ENCODE results near the gene SEMA3G. TPM values are rescaled to one million over a fixed set of nuclear protein-coding genes. Genes with fewer than 3 reads are reported as not detected.

SEMA3G gene
- polyA plus RNA-seq, 2 of the 4 experiments (the other 2 are of a cell fraction): 0.08 to 0.13 TPM

DNA sequence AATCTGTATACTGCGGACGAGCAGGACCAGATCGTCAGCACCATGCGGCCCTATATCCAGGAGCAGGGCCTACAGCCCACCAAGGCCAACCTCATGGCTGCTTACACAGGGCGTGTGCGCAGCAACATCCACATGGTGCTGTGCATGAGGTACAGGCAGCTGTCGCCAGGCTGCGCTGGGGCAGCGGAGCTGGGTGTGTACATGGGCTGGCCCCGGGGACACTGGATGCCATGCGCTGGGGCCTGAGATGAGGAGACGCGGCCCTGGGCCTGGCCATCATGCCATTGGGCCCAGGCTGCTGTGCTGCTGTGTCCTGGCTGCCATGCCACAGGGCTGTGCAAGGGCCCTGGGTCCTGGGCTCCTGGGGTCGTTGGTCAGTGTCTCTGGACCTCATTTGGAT lies 61.5 kb downstream of the SEMA3G start:
- ATAC-seq (no peak), DNase-seq (ENCODE audit: low read depth in 1 of 2, low spot score in 1 of 2) (no peak), FAIRE-seq (no peak)
- Histone ChIP-seq H3K4me1 (no peaks in the 10 kb centered on the region), H3K9me3 (no peaks in the 10 kb centered on the region), H3K4me2 (no peak overlapping the region), H3K4me3 (no peak overlapping the region), H3K27ac (no peak overlapping the region)
- 79% methylated on average over 4 of the region's 14 CpGs for WGBS (ENCODE audit: missing lambda C conversion rate)
- POLR2A ChIA-PET: no interaction called here
- TF ChIP-seq HDAC2 (IDR thresholded peaks at IDR 0.05) (no peak), MYC (IDR thresholded peaks at IDR 0.05; ENCODE audit: borderline replicate concordance, low read length) (no peak), NR3C1 (IDR thresholded peaks at IDR 0.05) (no peak), ELK1 (IDR thresholded peaks at IDR 0.05; ENCODE audit: low read depth, low read length) (no peak), HEYL (CRISPR knock-in tag; IDR thresholded peaks at IDR 0.05) (no peak), EHMT2 (IDR thresholded peaks at IDR 0.05; ENCODE audit: low read depth) (no peak), FOSB (CRISPR knock-in tag; IDR thresholded peaks at IDR 0.05) (no peak), CEBPB (IDR thresholded peaks at IDR 0.05) (no peak), MAFK (IDR thresholded peaks at IDR 0.05; ENCODE audit: partially characterized antibody) (no peak), FOXS1 (CRISPR knock-in tag; IDR thresholded peaks at IDR 0.05) (no peak), JUNB (IDR thresholded peaks at IDR 0.05) (no peak)
- TF ChIP-seq, protein P1, sequence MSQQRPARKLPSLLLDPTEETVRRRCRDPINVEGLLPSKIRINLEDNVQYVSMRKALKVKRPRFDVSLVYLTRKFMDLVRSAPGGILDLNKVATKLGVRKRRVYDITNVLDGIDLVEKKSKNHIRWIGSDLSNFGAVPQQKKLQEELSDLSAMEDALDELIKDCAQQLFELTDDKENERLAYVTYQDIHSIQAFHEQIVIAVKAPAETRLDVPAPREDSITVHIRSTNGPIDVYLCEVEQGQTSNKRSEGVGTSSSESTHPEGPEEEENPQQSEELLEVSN (IDR thresholded peaks at IDR 0.05; ENCODE audit: borderline replicate concordance, low read depth): no peak
- CTCF ChIA-PET: interaction anchor here (0.5 to 1.9 kb wide), 5 partner anchors 10 to 44 kb away, joined by 3 to 7 read pairs (median 3); no protein-coding TSS in a partner anchor

Other genes starting within 250 kb of the SEMA3G start
- gene ALAS1, start 246.9 kb downstream of the SEMA3G start, polyA plus RNA-seq (2011; rRNA removed): 59.7 and 63.7 TPM in 2 replicates
- 50.5 to 56.8 TPM (median 53.9 TPM) in 3 replicates for gene ALAS1, start 246.9 kb downstream of the SEMA3G start, polyA plus RNA-seq (2017; fragmentation: RNase III; extraction: RNeasy Plus Mini Kit Qiagen cat#74134 plus additional on column Dnase treatment)
- gene TLR9, start 219.5 kb downstream of the SEMA3G start, polyA plus RNA-seq (2011; rRNA removed): 0.04 and 0.12 TPM in 2 replicates
- gene TLR9, start 219.5 kb downstream of the SEMA3G start, polyA plus RNA-seq (2017; fragmentation: RNase III; extraction: RNeasy Plus Mini Kit Qiagen cat#74134 plus additional on column Dnase treatment): not detected in 3 replicates
- gene TWF2, start 205.9 kb downstream of the SEMA3G start, polyA plus RNA-seq (2011; rRNA removed): 36.8 and 46.3 TPM in 2 replicates
- 50.5 to 55.4 TPM (median 53.6 TPM) in 3 replicates for gene TWF2, start 205.9 kb downstream of the SEMA3G start, polyA plus RNA-seq (2017; fragmentation: RNase III; extraction: RNeasy Plus Mini Kit Qiagen cat#74134 plus additional on column Dnase treatment)
- gene PPM1M, start 199.3 kb downstream of the SEMA3G start, polyA plus RNA-seq (2011; rRNA removed): 6.3 and 8.8 TPM in 2 replicates
- gene PPM1M, start 199.3 kb downstream of the SEMA3G start, polyA plus RNA-seq (2017; fragmentation: RNase III; extraction: RNeasy Plus Mini Kit Qiagen cat#74134 plus additional on column Dnase treatment): 5.8 to 8.0 TPM (median 5.9 TPM) in 3 replicates
- 52.7 and 58.5 TPM in 2 replicates for gene WDR82, start 166.5 kb downstream of the SEMA3G start, polyA plus RNA-seq (2011; rRNA removed)
- gene WDR82, start 166.5 kb downstream of the SEMA3G start, polyA plus RNA-seq (2017; fragmentation: RNase III; extraction: RNeasy Plus Mini Kit Qiagen cat#74134 plus additional on column Dnase treatment): 50.6 to 53.8 TPM (median 52.4 TPM) in 3 replicates
- 4.4 and 5.7 TPM in 2 replicates for gene GLYCTK, start 157.3 kb downstream of the SEMA3G start, polyA plus RNA-seq (2011; rRNA removed)
- 4.6 to 5.1 TPM (median 4.9 TPM) in 3 replicates for gene GLYCTK, start 157.3 kb downstream of the SEMA3G start, polyA plus RNA-seq (2017; fragmentation: RNase III; extraction: RNeasy Plus Mini Kit Qiagen cat#74134 plus additional on column Dnase treatment)
- 1.6 and 2.9 TPM in 2 replicates for gene DNAH1, start 128.8 kb downstream of the SEMA3G start, polyA plus RNA-seq (2011; rRNA removed)
- 0.63 to 0.88 TPM (median 0.65 TPM) in 3 replicates for gene DNAH1, start 128.8 kb downstream of the SEMA3G start, polyA plus RNA-seq (2017; fragmentation: RNase III; extraction: RNeasy Plus Mini Kit Qiagen cat#74134 plus additional on column Dnase treatment)
- gene BAP1, start 35.1 kb downstream of the SEMA3G start, polyA plus RNA-seq (2011; rRNA removed): 32.7 and 36.0 TPM in 2 replicates
- gene BAP1, start 35.1 kb downstream of the SEMA3G start, polyA plus RNA-seq (2017; fragmentation: RNase III; extraction: RNeasy Plus Mini Kit Qiagen cat#74134 plus additional on column Dnase treatment): 33.3 to 39.4 TPM (median 38.1 TPM) in 3 replicates
- 4.0 and 6.0 TPM in 2 replicates for gene PHF7, start 34.4 kb downstream of the SEMA3G start, polyA plus RNA-seq (2011; rRNA removed)
- 2.7 to 3.8 TPM (median 3.0 TPM) in 3 replicates for gene PHF7, start 34.4 kb downstream of the SEMA3G start, polyA plus RNA-seq (2017; fragmentation: RNase III; extraction: RNeasy Plus Mini Kit Qiagen cat#74134 plus additional on column Dnase treatment)
- gene TNNC1, start 8.9 kb upstream of the SEMA3G start, polyA plus RNA-seq (2011; rRNA removed): 2.1 and 4.5 TPM in 2 replicates
- gene TNNC1, start 8.9 kb upstream of the SEMA3G start, polyA plus RNA-seq (2017; fragmentation: RNase III; extraction: RNeasy Plus Mini Kit Qiagen cat#74134 plus additional on column Dnase treatment): 2.6 to 3.3 TPM (median 2.8 TPM) in 3 replicates
- 17.3 and 19.2 TPM in 2 replicates for gene NISCH, start 10.5 kb upstream of the SEMA3G start, polyA plus RNA-seq (2011; rRNA removed)
- gene NISCH, start 10.5 kb upstream of the SEMA3G start, polyA plus RNA-seq (2017; fragmentation: RNase III; extraction: RNeasy Plus Mini Kit Qiagen cat#74134 plus additional on column Dnase treatment): 17.8 to 19.8 TPM (median 18.2 TPM) in 3 replicates
- 0.03 TPM in 1 of 2 replicates, not detected in the other for gene STAB1, start 50.2 kb upstream of the SEMA3G start, polyA plus RNA-seq (2011; rRNA removed)
- gene STAB1, start 50.2 kb upstream of the SEMA3G start, polyA plus RNA-seq (2017; fragmentation: RNase III; extraction: RNeasy Plus Mini Kit Qiagen cat#74134 plus additional on column Dnase treatment): 0.04 to 0.07 TPM in 2 of 3 replicates, not detected in the other
- 23.2 and 50.4 TPM in 2 replicates for gene NT5DC2, start 88.8 kb upstream of the SEMA3G start, polyA plus RNA-seq (2011; rRNA removed)
- 71.6 to 82.0 TPM (median 81.1 TPM) in 3 replicates for gene NT5DC2, start 88.8 kb upstream of the SEMA3G start, polyA plus RNA-seq (2017; fragmentation: RNase III; extraction: RNeasy Plus Mini Kit Qiagen cat#74134 plus additional on column Dnase treatment)
- gene UQCC5, start 91.5 kb upstream of the SEMA3G start, polyA plus RNA-seq (2011; rRNA removed): 9.3 and 11.7 TPM in 2 replicates
- 60.8 to 66.7 TPM (median 63.3 TPM) in 3 replicates for gene UQCC5, start 91.5 kb upstream of the SEMA3G start, polyA plus RNA-seq (2017; fragmentation: RNase III; extraction: RNeasy Plus Mini Kit Qiagen cat#74134 plus additional on column Dnase treatment)
- 21.6 and 24.9 TPM in 2 replicates for gene PBRM1, start 240.8 kb upstream of the SEMA3G start, polyA plus RNA-seq (2011; rRNA removed)
- 15.0 to 16.7 TPM (median 15.4 TPM) in 3 replicates for gene PBRM1, start 240.8 kb upstream of the SEMA3G start, polyA plus RNA-seq (2017; fragmentation: RNase III; extraction: RNeasy Plus Mini Kit Qiagen cat#74134 plus additional on column Dnase treatment)
- 125 and 139 TPM in 2 replicates for gene GNL3, start 240.9 kb upstream of the SEMA3G start, polyA plus RNA-seq (2011; rRNA removed)
- gene GNL3, start 240.9 kb upstream of the SEMA3G start, polyA plus RNA-seq (2017; fragmentation: RNase III; extraction: RNeasy Plus Mini Kit Qiagen cat#74134 plus additional on column Dnase treatment): 123 to 146 TPM (median 125 TPM) in 3 replicates